SK-N-SH treated with all-trans-retinoic acid at 6 μM for 48 hours (cell line): ENCODE measurements around the gene NRXN3.

Experiments used
- ATAC-seq: fragments of 200-7000 bp; cut with Tn5 transposase; 3 replicates; pipeline ENCODE4 v1.9.1; 2020; ENCODE audit warnings: mild to moderate bottlenecking, moderate library complexity
- ARNTL ChIP-seq: fragments of 450-650 bp; formaldehyde crosslinking; IDR thresholded peaks from 2 replicates; pipeline ENCODE4 v1.5.0; 2020; ENCODE audit warnings: low read depth, mild to moderate bottlenecking, moderate library complexity, borderline replicate concordance
- BACH2 ChIP-seq: fragments of 250-450 bp; sonication (Bioruptor Pico); IDR thresholded peaks from 2 replicates; pipeline ENCODE4 v1.9.0; 2021; ENCODE audit warnings: mild to moderate bottlenecking, borderline replicate concordance
- CREB5 ChIP-seq: fragments of 250-450 bp; sonication (Bioruptor Pico); IDR thresholded peaks from 2 replicates; pipeline ENCODE4 v1.5.1; 2020; ENCODE audit warnings: low read depth, mild to moderate bottlenecking, moderate library complexity
- CSDC2 ChIP-seq: fragments of 250-450 bp; sonication (Bioruptor Pico); IDR thresholded peaks from 2 replicates; pipeline ENCODE4 v1.5.0; 2020; ENCODE audit warnings: mild to moderate bottlenecking, moderate library complexity
- CSRNP3 ChIP-seq: fragments of 250-450 bp; sonication (Bioruptor Pico); IDR thresholded peaks from 2 replicates; pipeline ENCODE4 v1.5.1; 2021; ENCODE audit warnings: mild to moderate bottlenecking, moderate library complexity
- ESRRG ChIP-seq: fragments of 250-450 bp; sonication (Bioruptor Pico); IDR thresholded peaks from 2 replicates; pipeline ENCODE4 v1.6.1; 2021; ENCODE audit warnings: mild to moderate bottlenecking
- GLIS3 ChIP-seq: fragments of 250-450 bp; sonication (Bioruptor Pico); IDR thresholded peaks from 2 replicates; pipeline ENCODE4 v1.5.0; 2020; ENCODE audit warnings: mild to moderate bottlenecking, moderate library complexity
- ISL1 ChIP-seq: fragments of 250-450 bp; sonication (Bioruptor Pico); IDR thresholded peaks from 2 replicates; pipeline ENCODE4 v2.1.2; 2022; ENCODE audit warnings: mild to moderate bottlenecking, moderate library complexity
- OSR1 ChIP-seq: fragments of 250-450 bp; sonication (Bioruptor Pico); IDR thresholded peaks from 2 replicates; pipeline ENCODE4 v1.8.0; 2022; ENCODE audit warnings: moderate library complexity, mild to moderate bottlenecking, inconsistent platforms
- PATZ1 ChIP-seq: fragments of 250-450 bp; sonication (Bioruptor Pico); IDR thresholded peaks from 2 replicates; pipeline ENCODE4 v1.8.0; 2020; ENCODE audit warnings: mild to moderate bottlenecking, moderate library complexity, borderline replicate concordance
- POU6F1 ChIP-seq: fragments of 250-450 bp; sonication (Bioruptor Pico); IDR thresholded peaks from 2 replicates; pipeline ENCODE4 v1.8.0; 2021; ENCODE audit warnings: low read depth, mild to moderate bottlenecking, moderate library complexity, borderline replicate concordance
- PPARA ChIP-seq: fragments of 250-450 bp; sonication (Bioruptor Pico); IDR thresholded peaks from 2 replicates; pipeline ENCODE4 v1.5.0; 2020; ENCODE audit warnings: mild to moderate bottlenecking, borderline replicate concordance
- SNAI2 ChIP-seq: fragments of 250-450 bp; sonication (Bioruptor Pico); IDR thresholded peaks from 2 replicates; pipeline ENCODE4 v1.5.0; 2020; ENCODE audit warnings: mild to moderate bottlenecking, moderate library complexity
- TCF4 ChIP-seq: fragments of 250-450 bp; sonication (Bioruptor Pico); IDR thresholded peaks from 2 replicates; pipeline ENCODE4 v1.8.0; 2021; ENCODE audit warnings: mild to moderate bottlenecking, moderate library complexity, borderline replicate concordance
- TSHZ2 ChIP-seq: fragments of 250-450 bp; sonication (Bioruptor Pico); IDR thresholded peaks from 2 replicates; pipeline ENCODE4 v1.5.0; 2020; ENCODE audit warnings: mild to moderate bottlenecking, moderate library complexity
- ZC3H10 ChIP-seq: fragments of 250-450 bp; sonication (Bioruptor Pico); IDR thresholded peaks from 2 replicates; pipeline ENCODE4 v1.5.1; 2021; ENCODE audit warnings: mild to moderate bottlenecking, moderate library complexity
- ZFP3 ChIP-seq: fragments of 250-450 bp; sonication (Bioruptor Pico); IDR thresholded peaks from 2 replicates; pipeline ENCODE4 v1.5.0; 2020; ENCODE audit warnings: mild to moderate bottlenecking, moderate library complexity
- ZFP30 ChIP-seq: fragments of 450-650 bp; formaldehyde crosslinking; IDR thresholded peaks from 2 replicates; pipeline ENCODE4 v1.5.0; 2022; ENCODE audit warnings: mild to moderate bottlenecking, moderate library complexity
- ZNF565 ChIP-seq: fragments of 450-650 bp; formaldehyde crosslinking; conservative IDR thresholded peaks from 2 replicates; pipeline ENCODE4 v1.5.0; 2020; ENCODE audit warnings: low read depth, mild to moderate bottlenecking, moderate library complexity
- ZNF70 ChIP-seq: fragments of 450-650 bp; formaldehyde crosslinking; IDR thresholded peaks from 2 replicates; pipeline ENCODE4 v1.5.0; 2020; ENCODE audit warnings: mild to moderate bottlenecking, moderate library complexity
- ZNF8 ChIP-seq: fragments of 450-650 bp; formaldehyde crosslinking; IDR thresholded peaks from 2 replicates; pipeline ENCODE4 v1.5.0; 2020; ENCODE audit warnings: mild to moderate bottlenecking, moderate library complexity

NRXN3 gene

GRCh38 chr14:78836777-78837176 is 666.6 kb downstream of the NRXN3 start:
- ATAC-seq, result peak; percentile 96

GRCh38 chr14:78838959-78839358 is 668.8 kb downstream of the NRXN3 start:
- no peak for TF ChIP-seq BACH2
- TF ChIP-seq, all 23 proteins: peak for 0
- no peak for ATAC-seq

More at GRCh38 chr14:78836777-78837176, 666.6 kb downstream of the NRXN3 start:
- TF ChIP-seq TCF4 (no peak), ZNF70 (no peak), CSRNP3 (no peak), PATZ1 (CRISPR knock-in tag) (no peak), OSR1 (no peak), POU6F1 (CRISPR knock-in tag) (no peak), ISL1 (CRISPR knock-in tag) (no peak)

GRCh38 chr14:78840898-78841297 is 670.7 kb downstream of the NRXN3 start:
- ATAC-seq, result no peak
- TF ChIP-seq PPARA (CRISPR knock-in tag), result no peak
- no peak for TF ChIP-seq CREB5
- TF ChIP-seq ARNTL (CRISPR knock-in tag), result no peak
- peak; percentile 85 for TF ChIP-seq TCF4
- no peak for TF ChIP-seq CSDC2 (CRISPR knock-in tag)
- no peak for TF ChIP-seq ESRRG (CRISPR knock-in tag)
- TF ChIP-seq ZFP30, result no peak

- ATAC-seq, result no peak
- TF ChIP-seq PPARA (CRISPR knock-in tag) (no peak), TSHZ2 (CRISPR knock-in tag) (no peak)
These were observed 677.6 kb downstream of the NRXN3 start for GRCh38 chr14:78847801-78848200.

GRCh38 chr14:78848234-78848820 is 678.2 kb downstream of the NRXN3 start:
- peak; percentile 94 for ATAC-seq
- TF ChIP-seq ARNTL (CRISPR knock-in tag), result no peak

GRCh38 chr14:78849952-78850351 is 679.8 kb downstream of the NRXN3 start:
- ATAC-seq, result no peak
- TF ChIP-seq ZNF8 (CRISPR knock-in tag) (no peak), PPARA (CRISPR knock-in tag) (no peak), CSDC2 (CRISPR knock-in tag) (no peak), ZC3H10 (CRISPR knock-in tag) (no peak), CSRNP3 (no peak), ZNF565 (CRISPR knock-in tag) (no peak), GLIS3 (no peak), BACH2 (no peak), CREB5 (no peak), ZFP3 (CRISPR knock-in tag) (no peak), ESRRG (CRISPR knock-in tag) (no peak), OSR1 (no peak), ISL1 (CRISPR knock-in tag) (no peak), TCF4 (no peak), SNAI2 (no peak)
